Neural progenitor cell (in vitro differentiated cells): ENCODE results near the gene PPM1N. TPM values are rescaled to one million over a fixed set of nuclear protein-coding genes. Genes with fewer than 3 reads are reported as not detected.
A peak's percentile ranks its signal among the peaks of the same experiment; 100 is the strongest.

Experiments used
- DNase-seq: peaks from one replicate; pipeline ENCODE4 v3.0.0-alpha.2; 2016; ENCODE audit warnings: low spot score
- H2AFZ ChIP-seq: fragments of 200-600 bp; sonication (generic); replicated peaks from 2 replicates; pipeline ENCODE4 v1.6.1; 2016; ENCODE audit warnings: antibody characterized with exemption
- H3F3A ChIP-seq: fragments of 200-600 bp; sonication (generic); 2 replicates; pipeline ENCODE4 v1.6.1; 2016; ENCODE audit warnings: antibody characterized with exemption, low read depth
- H3K27ac ChIP-seq: fragments of 200-600 bp; sonication (generic); 2 replicates; pipeline ENCODE4 v1.5.1; 2016; ENCODE audit warnings: mild to moderate bottlenecking
- H3K27me3 ChIP-seq: fragments of 200-600 bp; sonication (generic); 2 replicates; pipeline ENCODE4 v1.6.1; 2016; ENCODE audit warnings: mild to moderate bottlenecking, moderate library complexity
- H3K36me3 ChIP-seq: fragments of 200-600 bp; sonication (generic); 2 replicates; pipeline ENCODE4 v1.5.1; 2016
- H3K4me1 ChIP-seq: fragments of 200-600 bp; sonication (generic); 2 replicates; pipeline ENCODE4 v1.6.1; 2016; ENCODE audit warnings: mixed run types
- H3K4me2 ChIP-seq: fragments of 200-600 bp; sonication (generic); 2 replicates; pipeline ENCODE4 v1.6.1; 2016
- H3K4me3 ChIP-seq: fragments of 200-600 bp; sonication (generic); 2 replicates; pipeline ENCODE4 v1.5.1; 2016
- H3K79me2 ChIP-seq: fragments of 200-600 bp; sonication (generic); 2 replicates; pipeline ENCODE4 v1.6.1; 2016; ENCODE audit warnings: low read depth
- H3K9ac ChIP-seq: fragments of 200-600 bp; sonication (generic); 2 replicates; pipeline ENCODE4 v1.6.1; 2016
- H3K9me3 ChIP-seq: fragments of 200-600 bp; sonication (generic); 2 replicates; pipeline ENCODE4 v1.5.1; 2016; ENCODE audit warnings: low read depth
- H4K20me1 ChIP-seq: fragments of 200-600 bp; sonication (generic); 2 replicates; pipeline ENCODE4 v1.6.1; 2016; ENCODE audit warnings: low read depth
- H3K27ac Mint-ChIP-seq: 3 replicates; pipeline ENCODE4 v1.8.0; 2021; ENCODE audit warnings: mixed read lengths
- H3K27me3 Mint-ChIP-seq: 2 replicates; pipeline ENCODE4 v1.8.0; 2022; ENCODE audit warnings: low read depth, mild to moderate bottlenecking, inconsistent platforms, moderate library complexity, mixed read lengths; ENCODE audit not compliant: insufficient read depth
- H3K36me3 Mint-ChIP-seq: 3 replicates; pipeline ENCODE4 v1.8.0; 2021; ENCODE audit warnings: mixed read lengths
- H3K4me1 Mint-ChIP-seq: 3 replicates; pipeline ENCODE4 v1.8.0; 2021; ENCODE audit warnings: mixed read lengths
- H3K4me3 Mint-ChIP-seq: 3 replicates; pipeline ENCODE4 v1.8.0; 2021; ENCODE audit warnings: mild to moderate bottlenecking, moderate library complexity, mixed read lengths
- H3K9me3 Mint-ChIP-seq: 3 replicates; pipeline ENCODE4 v1.8.0; 2020; ENCODE audit warnings: mixed read lengths
- CTCF ChIP-seq: fragments of 200-600 bp; sonication (generic); IDR thresholded peaks from 2 replicates; pipeline ENCODE4 v1.5.1; 2017; ENCODE audit warnings: antibody characterized with exemption, mild to moderate bottlenecking
- EZH2 ChIP-seq: fragments of 200-600 bp; sonication (generic); IDR thresholded peaks from 2 replicates; pipeline ENCODE4 v1.6.1; 2017; ENCODE audit warnings: antibody characterized with exemption, mild to moderate bottlenecking, moderate library complexity
- EZH2phosphoT487 ChIP-seq: fragments of 200-600 bp; sonication (generic); IDR thresholded peaks from 2 replicates; pipeline ENCODE4 v1.6.1; 2017; ENCODE audit warnings: antibody characterized with exemption
- total RNA-seq: library from RNA; depleted of rRNA; stranded (reverse); fragments of >200 nt; gene quantifications from 2 replicates; pipeline ENCODE4 v1.2.3, GENCODE V29; 2015; ENCODE audit warnings: low replicate concordance

PPM1N gene
- total RNA-seq, 1 donor from 2014 or later = 2.4 TPM

GRCh38 chr19:45473682-45474605 lies 24.3 kb upstream of the PPM1N start:
- Histone ChIP-seq H3K36me3 (no peaks in the 10 kb centered on the region), H3K79me2 (no peaks in the 10 kb centered on the region), H2AFZ (no peak overlapping the region), H3K9me3 (no peaks in the 10 kb centered on the region), H3K4me2 (no peak overlapping the region), H3K4me1 (peaks cover 9% of the 10 kb centered on the region), H3F3A (peaks cover 18% of the 10 kb centered on the region), H3K27me3 (peaks cover 25% of the 10 kb centered on the region), H4K20me1 (no peaks in the 10 kb centered on the region), H3K9ac (no peak overlapping the region), H3K27ac (no peak overlapping the region), H3K4me3 (no peak overlapping the region)
- Mint-ChIP-seq H3K9me3 (peaks cover 2% of the 10 kb centered on the region), H3K36me3 (no peaks in the 10 kb centered on the region), H3K4me1 (peaks cover 32% of the 10 kb centered on the region), H3K4me3 (peak overlapping the region; percentile 16), H3K27ac (peak overlapping the region; percentile 22), H3K27me3 (peaks cover 44% of the 10 kb centered on the region)
- TF ChIP-seq EZH2phosphoT487 = no peak
- no peak for TF ChIP-seq EZH2
- TF ChIP-seq CTCF = no peak
- DNase-seq = peak; percentile 34

GRCh38 chr19:45474606-45475521 lies 23.4 kb upstream of the PPM1N start:
- Histone ChIP-seq H3K4me1 (peaks cover 9% of the 10 kb centered on the region), H3K27ac (no peak overlapping the region), H3K36me3 (no peaks in the 10 kb centered on the region), H3F3A (peaks cover 20% of the 10 kb centered on the region), H3K27me3 (peaks cover 25% of the 10 kb centered on the region), H3K4me3 (no peak overlapping the region), H3K9me3 (no peaks in the 10 kb centered on the region), H4K20me1 (no peaks in the 10 kb centered on the region), H3K79me2 (no peaks in the 10 kb centered on the region), H2AFZ (no peak overlapping the region), H3K9ac (no peak overlapping the region), H3K4me2 (no peak overlapping the region)
- H3K27ac Mint-ChIP-seq = no peak overlapping the region
- TF ChIP-seq CTCF (no peak), EZH2 (no peak), EZH2phosphoT487 (no peak)
- peak overlapping the region; percentile 16 for H3K4me3 Mint-ChIP-seq
- H3K4me1 Mint-ChIP-seq = peaks cover 29% of the 10 kb centered on the region
- H3K9me3 Mint-ChIP-seq = peaks cover 4% of the 10 kb centered on the region
- DNase-seq = no peak
- no peaks in the 10 kb centered on the region for H3K36me3 Mint-ChIP-seq
- H3K27me3 Mint-ChIP-seq = peaks cover 48% of the 10 kb centered on the region

- TF ChIP-seq EZH2 = no peak
Measured at GRCh38 chr19:45475537-45476291, 22.5 kb upstream of the PPM1N start.

More at GRCh38 chr19:45475537-45476291, 22.5 kb upstream of the PPM1N start:
- H3K27ac ChIP-seq = no peak overlapping the region
- no peak for DNase-seq
- H3K9ac ChIP-seq = no peak overlapping the region
- no peaks in the 10 kb centered on the region for H3K9me3 ChIP-seq
- Mint-ChIP-seq H3K27me3 (peaks cover 48% of the 10 kb centered on the region), H3K27ac (no peak overlapping the region), H3K36me3 (no peaks in the 10 kb centered on the region), H3K4me1 (peaks cover 22% of the 10 kb centered on the region), H3K9me3 (peaks cover 4% of the 10 kb centered on the region), H3K4me3 (no peak overlapping the region)
- peaks cover 25% of the 10 kb centered on the region for H3K27me3 ChIP-seq
- H2AFZ ChIP-seq = no peak overlapping the region
- peaks cover 9% of the 10 kb centered on the region for H3K4me1 ChIP-seq
- H3K36me3 ChIP-seq = no peaks in the 10 kb centered on the region
- no peak overlapping the region for H3K4me2 ChIP-seq
- no peaks in the 10 kb centered on the region for H3K79me2 ChIP-seq
- no peak overlapping the region for H3K4me3 ChIP-seq
- peaks cover 20% of the 10 kb centered on the region for H3F3A ChIP-seq
- no peaks in the 10 kb centered on the region for H4K20me1 ChIP-seq
